ENCODE data around the gene RAD21L1.

RAD21L1 gene

GRCh38 chr20:1225783-1226654 lies at the start of gene RAD21L1:
Gene RAD21L1, plus strand, starts transcription at chr20:1226044. Its CDS starts 2,410 bp downstream, at chr20:1228454.
- no peak for TF ChIP-seq CTCF (IDR thresholded peaks at IDR 0.05; ENCODE audit: insufficient read depth, missing control alignments)
- DNase-seq (ENCODE audit: insufficient read length, low spot score) (no peak), FAIRE-seq (no peak)

GRCh38 chr20:1177680-1178079 lies 48.2 kb upstream of the RAD21L1 start:
- DNase-seq (ENCODE audit: insufficient read length, low spot score) (no peak), FAIRE-seq (no peak)
- TF ChIP-seq CTCF (IDR thresholded peaks at IDR 0.05; ENCODE audit: insufficient read depth, missing control alignments): peak; percentile 7

GRCh38 chr20:1178103-1178502 lies 47.7 kb upstream of the RAD21L1 start:
- DNase-seq (ENCODE audit: insufficient read length, low spot score): no peak

GRCh38 chr20:1178623-1179022 lies 47.2 kb upstream of the RAD21L1 start:
- no peak for TF ChIP-seq CTCF (IDR thresholded peaks at IDR 0.05; ENCODE audit: insufficient read depth, missing control alignments)
- DNase-seq (ENCODE audit: insufficient read length, low spot score) (no peak), FAIRE-seq (no peak)

More at GRCh38 chr20:1178103-1178502, 47.7 kb upstream of the RAD21L1 start:
- FAIRE-seq: no peak
- TF ChIP-seq CTCF (IDR thresholded peaks at IDR 0.05; ENCODE audit: insufficient read depth, missing control alignments): no peak

- FAIRE-seq: no peak
- TF ChIP-seq CTCF (IDR thresholded peaks at IDR 0.05; ENCODE audit: insufficient read depth, missing control alignments): no peak
- no peak for DNase-seq (ENCODE audit: insufficient read length, low spot score)
Observed at GRCh38 chr20:1180949-1181348, 44.9 kb upstream of the RAD21L1 start.

- no peak for TF ChIP-seq CTCF (IDR thresholded peaks at IDR 0.05; ENCODE audit: insufficient read depth, missing control alignments)
- DNase-seq (ENCODE audit: insufficient read length, low spot score): no peak
- FAIRE-seq: no peak
Observed at GRCh38 chr20:1182106-1182505, 43.7 kb upstream of the RAD21L1 start.

- TF ChIP-seq CTCF (IDR thresholded peaks at IDR 0.05; ENCODE audit: insufficient read depth, missing control alignments): no peak
- no peak for DNase-seq (ENCODE audit: insufficient read length, low spot score)
- no peak for FAIRE-seq
Observed at GRCh38 chr20:1183153-1183552, 42.7 kb upstream of the RAD21L1 start.

Measured in D721Med (cell line).